Neural cell (in vitro differentiated cells): ENCODE data around the gene PLAC8L1. TPM values are rescaled to one million over a fixed set of nuclear protein-coding genes. Genes with fewer than 3 reads are reported as not detected.

ENCODE experiments used
- H2AFZ ChIP-seq: fragments of 200-600, 300-800 bp; sonication (generic), shearing (Covaris generic); 2 replicates; pipeline ENCODE4 v1.6.0; 2014; ENCODE audit warnings: low read depth, mild to moderate bottlenecking, antibody characterized with exemption, low read length, moderate library complexity
- H3F3A ChIP-seq: fragments of 200-600 bp; shearing (Covaris generic); 2 replicates; pipeline ENCODE4 v1.6.1; 2016; ENCODE audit warnings: mild to moderate bottlenecking, moderate library complexity, mixed read lengths, antibody characterized with exemption, low read length; ENCODE audit not compliant: insufficient read depth, poor library complexity, severe bottlenecking
- H3K27ac ChIP-seq: fragments of 200-600, 300-800 bp; sonication (generic), shearing (Covaris generic); 2 replicates; pipeline ENCODE4 v1.5.1; 2014; ENCODE audit warnings: mild to moderate bottlenecking, low read length, moderate library complexity
- H3K27me3 ChIP-seq: fragments of 300-800, 200-600 bp; sonication (generic), shearing (Covaris generic); 2 replicates; pipeline ENCODE4 v1.6.0; 2014; ENCODE audit warnings: mild to moderate bottlenecking, low read depth, low read length, moderate library complexity; ENCODE audit not compliant: insufficient read depth
- H3K36me3 ChIP-seq: fragments of 300-800, 200-600 bp; sonication (generic), shearing (Covaris generic); 2 replicates; pipeline ENCODE4 v1.5.1; 2014; ENCODE audit warnings: mild to moderate bottlenecking, antibody characterized with exemption, low read length, moderate library complexity; ENCODE audit not compliant: insufficient read depth
- H3K4me2 ChIP-seq: fragments of 300-800, 200-600 bp; sonication (generic), shearing (Covaris generic); 2 replicates; pipeline ENCODE4 v1.6.0; 2014; ENCODE audit warnings: mild to moderate bottlenecking, low read length
- H3K4me3 ChIP-seq: fragments of 300-800, 200-600 bp; sonication (generic), shearing (Covaris generic); 2 replicates; pipeline ENCODE4 v1.5.1; 2014; ENCODE audit warnings: mild to moderate bottlenecking, low read length, moderate library complexity
- H3K79me2 ChIP-seq: fragments of 200-600 bp; shearing (Covaris generic); replicated peaks from 2 replicates; pipeline ENCODE4 v1.6.0; 2014; ENCODE audit warnings: mild to moderate bottlenecking, low read length, moderate library complexity; ENCODE audit not compliant: insufficient read depth
- H3K9ac ChIP-seq: fragments of 300-800, 200-600 bp; sonication (generic), shearing (Covaris generic); 2 replicates; pipeline ENCODE4 v1.6.1; 2016; ENCODE audit warnings: mild to moderate bottlenecking, low read length, mixed read lengths
- H3K9me2 ChIP-seq: fragments of 200-600 bp; shearing (Covaris generic); 2 replicates; pipeline ENCODE4 v1.6.1; 2016; ENCODE audit warnings: mild to moderate bottlenecking, low read length, mixed read lengths; ENCODE audit not compliant: insufficient read depth
- H3K9me3 ChIP-seq: fragments of 200-600, 300-800 bp; sonication (generic), shearing (Covaris generic); 2 replicates; pipeline ENCODE4 v1.6.1; 2016; ENCODE audit warnings: mild to moderate bottlenecking, mixed run types, low read length, moderate library complexity, mixed read lengths
- H4K20me1 ChIP-seq: fragments of 200-600 bp; shearing (Covaris generic); 2 replicates; pipeline ENCODE4 v1.6.1; 2016; ENCODE audit warnings: mild to moderate bottlenecking, mixed run types; ENCODE audit not compliant: insufficient read depth
- CTCF ChIP-seq: fragments of 450-650 bp; IDR thresholded peaks from 2 replicates; pipeline ENCODE4 v1.5.1; 2014; ENCODE audit warnings: antibody characterized with exemption, mild to moderate bottlenecking, moderate library complexity; ENCODE audit not compliant: poor library complexity, severe bottlenecking
- EP300 ChIP-seq: fragments of 450-650 bp; conservative IDR thresholded peaks from 2 replicates; pipeline ENCODE4 v1.6.1; 2014; ENCODE audit warnings: antibody characterized with exemption, mild to moderate bottlenecking, moderate library complexity; ENCODE audit not compliant: poor library complexity, severe bottlenecking
- EZH2 ChIP-seq: fragments of 200-600, 300-800 bp; shearing (Covaris generic), sonication (generic); IDR thresholded peaks from 2 replicates; pipeline ENCODE4 v1.6.1; 2014; ENCODE audit warnings: antibody characterized with exemption, low read length, borderline replicate concordance, mild to moderate bottlenecking; ENCODE audit not compliant: insufficient read depth, poor library complexity, severe bottlenecking
- MXI1 ChIP-seq: fragments of 450-650 bp; conservative IDR thresholded peaks from 2 replicates; pipeline ENCODE4 v1.6.1; 2014; ENCODE audit warnings: antibody characterized with exemption, mild to moderate bottlenecking; ENCODE audit not compliant: poor library complexity, severe bottlenecking
- POLR2AphosphoS5 ChIP-seq: IDR thresholded peaks from 2 replicates; pipeline ENCODE4 v1.6.1; 2012
- RAD21 ChIP-seq: fragments of 450-650 bp; conservative IDR thresholded peaks from 2 replicates; pipeline ENCODE4 v1.6.1; 2014; ENCODE audit warnings: antibody characterized with exemption, mild to moderate bottlenecking, moderate library complexity
- SMC3 ChIP-seq: fragments of 450-650 bp; conservative IDR thresholded peaks from 2 replicates; pipeline ENCODE4 v1.6.1; 2014; ENCODE audit warnings: antibody characterized with exemption, mild to moderate bottlenecking, moderate library complexity; ENCODE audit not compliant: poor library complexity
- TAF1 ChIP-seq: IDR thresholded peaks from 2 replicates; pipeline ENCODE4 v1.6.1; 2012; ENCODE audit warnings: low read depth
- polyA plus RNA-seq: library from polyadenylated mRNA; depleted of rRNA; stranded (reverse); fragments of >200 nt; gene quantifications from 2 replicates; pipeline ENCODE4 v1.2.3, GENCODE V29; 2014
- TF ChIP-seq, protein P1 (sequence below): IDR thresholded peaks from 2 replicates; pipeline ENCODE4 v1.6.1; 2012; ENCODE audit warnings: borderline replicate concordance

The PLAC8L1 gene
- polyA plus RNA-seq, 1 donor from 2014 or later, result 0.93 TPM

- no peaks in the 10 kb centered on the region for H3F3A ChIP-seq
- no peak overlapping the region for H3K4me3 ChIP-seq
- no peak overlapping the region for H3K4me2 ChIP-seq
- H3K9me3 ChIP-seq, result no peaks in the 10 kb centered on the region
- no peak overlapping the region for H3K9ac ChIP-seq
- no peak overlapping the region for H2AFZ ChIP-seq
- no peaks in the 10 kb centered on the region for H3K79me2 ChIP-seq
- H4K20me1 ChIP-seq, result no peaks in the 10 kb centered on the region
- no peak overlapping the region for H3K27ac ChIP-seq
- no peaks in the 10 kb centered on the region for H3K36me3 ChIP-seq
- H3K27me3 ChIP-seq, result no peaks in the 10 kb centered on the region
- no peaks in the 10 kb centered on the region for H3K9me2 ChIP-seq
- TF ChIP-seq RAD21 (no peak), EZH2 (no peak), EP300 (no peak), MXI1 (no peak), POLR2AphosphoS5 (no peak), SMC3 (no peak), TAF1 (no peak), CTCF (no peak)
- TF ChIP-seq, protein P1, sequence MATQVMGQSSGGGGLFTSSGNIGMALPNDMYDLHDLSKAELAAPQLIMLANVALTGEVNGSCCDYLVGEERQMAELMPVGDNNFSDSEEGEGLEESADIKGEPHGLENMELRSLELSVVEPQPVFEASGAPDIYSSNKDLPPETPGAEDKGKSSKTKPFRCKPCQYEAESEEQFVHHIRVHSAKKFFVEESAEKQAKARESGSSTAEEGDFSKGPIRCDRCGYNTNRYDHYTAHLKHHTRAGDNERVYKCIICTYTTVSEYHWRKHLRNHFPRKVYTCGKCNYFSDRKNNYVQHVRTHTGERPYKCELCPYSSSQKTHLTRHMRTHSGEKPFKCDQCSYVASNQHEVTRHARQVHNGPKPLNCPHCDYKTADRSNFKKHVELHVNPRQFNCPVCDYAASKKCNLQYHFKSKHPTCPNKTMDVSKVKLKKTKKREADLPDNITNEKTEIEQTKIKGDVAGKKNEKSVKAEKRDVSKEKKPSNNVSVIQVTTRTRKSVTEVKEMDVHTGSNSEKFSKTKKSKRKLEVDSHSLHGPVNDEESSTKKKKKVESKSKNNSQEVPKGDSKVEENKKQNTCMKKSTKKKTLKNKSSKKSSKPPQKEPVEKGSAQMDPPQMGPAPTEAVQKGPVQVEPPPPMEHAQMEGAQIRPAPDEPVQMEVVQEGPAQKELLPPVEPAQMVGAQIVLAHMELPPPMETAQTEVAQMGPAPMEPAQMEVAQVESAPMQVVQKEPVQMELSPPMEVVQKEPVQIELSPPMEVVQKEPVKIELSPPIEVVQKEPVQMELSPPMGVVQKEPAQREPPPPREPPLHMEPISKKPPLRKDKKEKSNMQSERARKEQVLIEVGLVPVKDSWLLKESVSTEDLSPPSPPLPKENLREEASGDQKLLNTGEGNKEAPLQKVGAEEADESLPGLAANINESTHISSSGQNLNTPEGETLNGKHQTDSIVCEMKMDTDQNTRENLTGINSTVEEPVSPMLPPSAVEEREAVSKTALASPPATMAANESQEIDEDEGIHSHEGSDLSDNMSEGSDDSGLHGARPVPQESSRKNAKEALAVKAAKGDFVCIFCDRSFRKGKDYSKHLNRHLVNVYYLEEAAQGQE, result no peak
Observed at GRCh38 chr5:146072595-146072994, 32.8 kb downstream of the PLAC8L1 start.

DNA sequence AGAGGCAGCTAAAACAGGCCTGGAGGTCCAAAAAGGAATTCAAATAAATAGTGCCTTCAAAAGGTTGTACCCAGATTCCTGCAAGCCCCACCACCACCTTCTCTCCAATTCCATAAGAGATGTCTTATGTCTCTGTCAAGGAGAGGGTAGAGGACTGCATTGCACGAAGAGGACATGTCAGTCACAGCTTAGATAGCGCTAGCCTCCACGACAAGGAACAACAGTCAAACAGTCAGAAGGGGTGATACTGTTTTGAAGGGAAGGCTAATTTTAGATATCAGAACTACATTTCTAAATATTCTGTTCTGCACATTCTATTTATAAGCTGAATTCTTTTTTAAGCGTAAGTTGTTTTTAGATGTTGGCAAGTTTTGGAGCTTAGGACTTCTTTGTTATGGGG is 34.2 kb downstream of the PLAC8L1 start:
- Histone ChIP-seq H3K79me2 (no peaks in the 10 kb centered on the region), H3K9me3 (no peaks in the 10 kb centered on the region), H3K4me2 (no peak overlapping the region), H3K36me3 (no peaks in the 10 kb centered on the region), H3K27ac (no peak overlapping the region), H3K9ac (no peak overlapping the region), H3K4me3 (no peak overlapping the region), H3K9me2 (no peaks in the 10 kb centered on the region), H2AFZ (no peak overlapping the region), H3K27me3 (no peaks in the 10 kb centered on the region), H3F3A (no peaks in the 10 kb centered on the region), H4K20me1 (no peaks in the 10 kb centered on the region)
- TF ChIP-seq, protein P1, result no peak
- TF ChIP-seq EZH2 (no peak), EP300 (no peak), RAD21 (no peak), CTCF (no peak), MXI1 (no peak), POLR2AphosphoS5 (no peak), SMC3 (no peak), TAF1 (no peak)
